ENCODE data around the gene USP27X.

The USP27X gene

DNA sequence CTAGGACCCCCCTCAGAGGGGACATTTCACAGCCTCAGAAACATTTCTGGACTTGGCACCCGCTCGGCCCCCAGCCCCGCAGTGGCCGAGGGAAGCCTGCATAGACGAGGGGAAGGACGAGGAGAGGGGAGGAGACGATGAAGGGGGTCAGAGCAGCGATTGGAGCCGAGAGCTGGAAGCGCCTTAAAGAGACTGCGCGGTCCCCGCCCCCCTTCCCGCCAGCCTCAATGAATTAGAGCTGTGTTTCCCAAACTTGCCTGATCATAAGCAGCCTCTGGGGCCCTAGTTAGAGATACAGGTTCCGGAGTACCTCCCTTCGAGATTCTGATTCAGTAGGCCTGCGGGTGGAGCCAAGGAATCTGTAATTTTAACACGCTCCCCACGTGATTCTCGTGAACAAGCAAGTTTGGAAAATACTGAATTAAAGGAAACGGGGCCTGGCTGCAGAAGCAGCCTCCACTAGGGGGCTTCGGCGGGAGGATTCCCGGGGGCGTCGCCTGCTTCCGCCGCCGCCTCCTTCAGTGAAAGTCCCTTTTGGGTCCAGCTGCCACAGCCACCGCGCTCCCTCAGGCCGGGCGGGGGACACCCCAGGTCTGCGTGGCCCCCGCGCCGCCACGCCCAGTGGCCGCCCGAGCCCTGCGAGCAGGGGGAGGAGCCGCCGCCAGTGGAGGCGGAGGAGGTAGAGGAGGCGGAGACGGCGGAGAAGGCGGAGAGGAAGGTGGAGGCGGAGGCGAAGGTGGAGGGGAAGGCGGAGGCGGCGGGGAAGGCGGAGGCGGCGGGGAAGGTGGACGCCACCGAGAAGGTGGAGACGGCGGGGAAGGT, at the start of gene USP27X:
Gene USP27X, plus strand, starts transcription at position 651 of the 822 bp plus-strand sequence. CDS start 824 bp downstream, outside the sequence.
- DNase-seq = peak; percentile 74

DNA sequence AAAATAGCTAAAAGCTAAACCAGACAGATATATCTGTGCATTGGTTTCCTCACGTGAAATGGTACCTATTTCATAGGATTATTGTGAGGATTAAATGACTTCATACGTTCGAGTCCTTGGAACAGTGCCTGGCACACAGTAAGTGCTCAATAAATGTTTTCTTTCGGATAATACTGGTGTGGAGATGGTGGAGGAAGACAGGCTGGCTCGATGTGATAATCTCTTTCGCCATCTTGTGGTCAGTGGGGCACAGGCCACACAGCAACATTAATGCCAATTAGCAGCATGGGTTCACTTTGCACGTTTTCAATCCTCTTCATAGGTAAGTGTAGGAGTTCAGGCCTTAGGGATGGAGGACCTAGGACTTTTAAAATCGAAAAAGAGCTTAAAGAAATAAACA, 40.9 kb upstream of the USP27X start:
- no peak for DNase-seq

GRCh38 chrX:49840679-49841078, 38.6 kb upstream of the USP27X start:
- peak; percentile 48 for DNase-seq

- no peak for DNase-seq
Observed at GRCh38 chrX:49842621-49843020, 36.7 kb upstream of the USP27X start.

GRCh38 chrX:49844611-49845010, 34.7 kb upstream of the USP27X start:
- DNase-seq = no peak

DNA sequence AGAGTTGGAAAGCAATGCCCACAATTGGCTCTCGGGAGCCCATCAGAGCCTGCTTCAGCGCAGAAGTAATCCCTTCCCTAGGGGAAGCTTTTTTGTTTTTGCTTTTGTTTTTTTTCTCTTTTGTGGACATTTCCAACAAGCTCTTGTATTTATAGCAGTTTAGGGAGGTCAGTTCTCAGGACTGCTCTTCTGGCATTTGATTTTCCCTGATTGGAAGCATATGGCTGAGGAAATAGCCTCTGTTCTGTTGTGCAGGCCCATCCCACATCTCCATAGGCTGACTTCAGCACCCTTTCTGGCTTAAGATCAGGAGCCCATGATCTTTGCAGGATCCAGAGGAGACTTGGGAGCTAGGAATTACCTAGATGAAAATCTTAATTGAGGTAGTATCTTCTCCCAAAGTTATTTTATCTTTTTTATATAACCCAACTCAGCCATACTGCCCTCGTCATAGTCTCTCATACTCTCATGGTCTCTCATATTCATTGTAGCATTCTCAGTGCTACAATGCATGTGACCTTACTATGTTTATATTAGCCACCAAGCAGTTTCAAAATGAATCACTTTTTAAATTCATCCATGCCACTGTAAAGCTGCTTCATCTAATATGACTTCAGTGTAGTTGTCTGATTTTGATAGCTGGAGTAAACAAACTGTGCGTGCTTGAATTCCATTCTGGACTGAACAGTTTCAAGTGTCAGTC, 33.4 kb upstream of the USP27X start:
- no peak for DNase-seq

DNA sequence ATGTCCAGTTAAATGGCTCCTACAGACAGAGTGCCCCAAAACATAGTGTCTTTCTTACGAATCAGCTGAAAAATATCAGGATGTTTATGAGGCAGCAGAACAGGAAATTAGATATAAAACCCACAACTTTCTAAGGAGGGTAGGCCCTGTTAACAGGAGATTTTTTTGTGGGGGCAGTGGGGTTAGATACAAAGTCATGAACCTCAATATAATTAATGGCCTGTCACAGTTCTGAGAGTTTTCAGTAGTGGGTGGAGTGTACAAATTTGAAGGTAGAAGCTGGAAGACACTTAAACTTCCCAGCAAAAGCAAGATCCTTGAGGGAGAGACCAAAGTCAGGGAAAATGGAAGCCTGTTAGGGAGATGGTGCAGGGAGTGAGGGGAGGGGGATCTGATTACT, 32.8 kb upstream of the USP27X start:
- no peak for DNase-seq

DNA sequence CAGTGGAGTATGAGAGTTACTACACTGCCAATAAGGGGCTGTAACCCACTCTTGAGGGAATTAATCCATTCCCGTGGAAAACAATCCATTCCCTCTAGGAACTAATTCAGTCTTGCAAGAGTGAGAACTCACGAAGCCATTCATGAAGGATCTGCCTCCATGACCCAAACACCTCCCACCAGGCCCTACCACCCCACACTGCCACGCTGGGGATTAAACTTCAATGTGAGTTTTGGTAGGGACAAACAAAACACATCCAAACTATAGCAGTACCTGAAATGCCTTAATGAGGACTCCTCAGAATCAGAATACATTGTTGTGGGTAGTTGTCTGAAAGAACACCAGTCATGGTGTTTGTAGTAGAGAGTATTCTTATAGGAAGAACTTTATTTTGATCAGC, 31.0 kb upstream of the USP27X start:
- no peak for DNase-seq

DNA sequence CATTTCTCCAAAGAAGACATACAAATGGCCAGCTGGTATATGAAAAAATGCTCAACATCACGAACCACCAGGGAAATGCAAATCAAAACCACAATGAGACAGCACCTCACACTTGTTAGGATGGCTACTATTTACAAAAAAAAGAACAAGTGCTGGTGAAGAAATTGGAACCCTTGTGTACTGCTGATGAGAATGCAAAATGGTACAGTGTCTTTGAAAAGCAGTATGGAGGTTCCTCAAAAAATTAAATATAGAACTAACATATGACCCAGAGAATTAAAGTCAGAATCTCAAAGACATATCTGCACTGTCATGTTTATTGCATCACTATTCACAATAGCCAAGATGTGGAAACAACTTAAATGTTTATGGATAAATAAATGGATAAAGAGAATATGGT, 29.3 kb upstream of the USP27X start:
- DNase-seq = no peak

GRCh38 chrX:49853661-49854060, 25.6 kb upstream of the USP27X start:
- no peak for DNase-seq

DNA sequence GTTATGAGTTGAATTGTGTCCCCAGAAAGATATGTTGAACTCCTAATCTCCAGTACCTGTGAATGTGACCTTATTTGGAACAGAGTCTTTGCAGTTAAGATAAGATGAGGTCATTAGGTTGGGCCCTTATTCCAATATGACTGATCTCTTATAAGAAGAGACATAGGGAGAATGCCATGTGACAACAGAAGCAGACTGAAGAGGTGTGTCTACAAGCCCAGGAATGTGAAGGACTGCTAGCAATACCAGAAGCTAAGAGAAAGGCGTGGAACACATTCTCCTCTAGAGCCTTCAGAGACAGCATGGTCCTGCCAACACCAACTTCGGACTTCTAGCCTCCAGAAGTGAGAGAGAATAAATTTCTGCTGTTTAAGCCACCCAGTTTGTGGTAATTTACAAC, 22.5 kb upstream of the USP27X start:
- DNase-seq = no peak

DNA sequence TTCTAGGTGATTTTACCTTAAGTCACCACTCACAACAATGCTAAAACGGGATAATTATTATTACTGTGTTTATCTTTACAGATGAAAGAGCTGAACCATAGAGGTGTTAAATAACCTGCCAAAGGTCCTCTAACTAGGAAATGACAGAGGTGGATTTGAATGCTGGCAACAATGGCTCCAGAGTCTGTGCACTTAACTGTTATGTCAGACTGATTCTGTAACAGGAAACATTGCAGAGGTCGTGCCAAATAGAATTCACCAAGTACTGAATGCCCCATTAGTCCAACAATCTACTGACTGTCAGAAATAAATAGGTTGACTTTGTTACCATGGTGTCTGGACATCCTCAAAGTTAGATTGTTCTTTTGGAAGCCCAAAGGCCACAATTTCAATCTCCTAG, 20.9 kb upstream of the USP27X start:
- no peak for DNase-seq

DNA sequence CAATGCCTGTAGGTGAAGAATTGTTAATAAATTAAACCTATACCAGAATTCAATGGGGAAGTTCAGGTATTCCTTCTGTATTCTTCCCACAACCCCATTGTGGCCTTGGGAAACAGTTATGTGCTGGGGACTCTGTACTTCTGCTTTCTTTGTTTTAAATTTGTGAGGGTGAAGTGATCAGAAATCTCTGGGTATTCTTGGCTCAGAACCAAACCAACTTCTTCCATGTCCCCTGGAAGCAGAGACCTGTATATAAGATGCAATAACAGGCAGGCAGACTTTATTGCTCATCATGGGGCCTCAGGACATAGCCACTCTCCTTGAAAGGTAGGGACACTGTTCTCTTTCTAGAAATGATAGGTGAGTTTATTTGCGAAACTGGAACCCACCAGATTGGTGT, 19.8 kb upstream of the USP27X start:
- DNase-seq = no peak

- DNase-seq = no peak
Observed at GRCh38 chrX:49860867-49861535, 18.3 kb upstream of the USP27X start.

DNA sequence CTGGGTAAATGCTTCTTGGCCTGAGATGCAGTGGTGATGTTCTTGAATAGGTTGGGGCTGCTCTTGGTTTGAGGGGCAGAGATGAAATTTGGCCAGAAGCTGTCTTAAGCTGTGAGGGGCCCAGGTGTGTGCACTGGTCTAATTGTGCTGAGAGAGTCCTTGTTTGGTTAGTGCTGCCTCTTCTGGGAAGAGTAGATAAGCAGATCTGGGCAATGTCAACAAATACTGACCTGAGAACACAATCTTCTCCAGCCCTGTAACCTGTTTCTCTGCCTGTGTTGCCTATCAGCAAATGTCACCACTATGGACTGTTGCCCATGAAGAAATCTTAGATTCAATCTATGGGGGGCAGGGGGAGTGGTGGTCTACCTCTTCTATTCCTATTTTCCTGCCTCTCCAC, 17.2 kb upstream of the USP27X start:
- no peak for DNase-seq

GRCh38 chrX:49868739-49869138, 10.5 kb upstream of the USP27X start:
- DNase-seq = no peak

DNA sequence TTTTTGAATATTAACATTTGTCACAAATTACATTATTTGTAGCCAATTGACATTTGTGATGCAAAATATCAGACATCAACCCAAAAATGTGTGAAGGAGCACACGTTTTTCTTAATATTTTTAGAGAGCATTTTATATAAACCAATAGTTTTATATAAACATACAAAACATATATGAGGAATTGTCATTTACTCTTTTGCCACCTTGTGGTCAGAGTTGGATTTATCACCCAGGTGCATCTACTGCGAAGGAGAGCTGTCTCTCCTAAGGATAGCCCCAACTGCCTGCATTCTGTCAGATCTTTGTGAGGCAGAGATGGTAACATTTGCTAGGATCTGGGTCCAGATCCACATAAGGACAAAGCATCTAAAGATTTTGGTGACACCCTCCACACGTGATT, 2.5 kb upstream of the USP27X start:
- DNase-seq = peak; percentile 14

- DNase-seq = no peak
Observed at GRCh38 chrX:49877397-49878101, 1.7 kb upstream of the USP27X start.

DNA sequence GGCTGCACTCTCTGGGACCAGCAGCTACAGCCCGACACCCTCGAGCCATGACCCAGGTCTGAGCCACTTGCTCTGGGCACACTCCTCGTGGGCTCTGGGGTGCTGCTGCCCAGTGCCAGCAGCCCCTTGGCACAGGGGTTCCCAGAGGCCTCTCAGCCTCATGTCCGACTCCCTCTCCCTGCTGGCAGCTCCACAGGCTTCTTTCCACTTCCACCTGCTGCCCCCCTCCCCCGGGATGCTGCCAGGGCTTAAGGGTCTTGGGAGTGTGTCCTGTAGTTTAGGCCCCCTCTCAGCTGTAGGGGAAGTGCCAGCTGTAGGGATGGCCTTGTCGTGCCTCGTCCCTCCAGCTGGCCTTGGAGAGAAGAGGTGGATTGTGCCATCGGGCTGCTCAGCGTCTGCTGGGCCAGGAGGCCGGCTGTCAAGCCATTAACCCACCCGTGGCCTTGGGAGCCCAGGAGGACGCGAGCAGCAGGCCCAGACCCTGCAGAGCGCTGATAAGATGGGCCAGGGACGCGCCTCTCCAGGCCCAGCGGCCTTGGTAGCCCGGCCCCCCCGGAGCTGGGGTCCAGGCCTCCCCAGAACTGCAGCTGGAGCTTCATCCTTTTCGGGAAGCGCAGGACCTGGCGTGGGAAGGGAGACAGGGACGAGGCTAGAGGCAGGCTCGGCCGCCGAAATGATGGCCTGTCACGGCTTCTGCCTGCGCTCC, 1.0 kb upstream of the USP27X start:
- DNase-seq = no peak

GRCh38 chrX:49879656-49880277, 483 bp downstream of the USP27X start:
- DNase-seq = no peak

DNA sequence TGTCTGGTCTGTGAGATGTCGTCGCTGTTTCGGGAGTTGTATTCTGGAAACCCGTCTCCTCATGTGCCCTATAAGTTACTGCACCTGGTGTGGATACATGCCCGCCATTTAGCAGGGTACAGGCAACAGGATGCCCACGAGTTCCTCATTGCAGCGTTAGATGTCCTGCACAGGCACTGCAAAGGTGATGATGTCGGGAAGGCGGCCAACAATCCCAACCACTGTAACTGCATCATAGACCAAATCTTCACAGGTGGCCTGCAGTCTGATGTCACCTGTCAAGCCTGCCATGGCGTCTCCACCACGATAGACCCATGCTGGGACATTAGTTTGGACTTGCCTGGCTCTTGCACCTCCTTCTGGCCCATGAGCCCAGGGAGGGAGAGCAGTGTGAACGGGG, 1.4 kb downstream of the USP27X start:
- no peak for DNase-seq

DNA sequence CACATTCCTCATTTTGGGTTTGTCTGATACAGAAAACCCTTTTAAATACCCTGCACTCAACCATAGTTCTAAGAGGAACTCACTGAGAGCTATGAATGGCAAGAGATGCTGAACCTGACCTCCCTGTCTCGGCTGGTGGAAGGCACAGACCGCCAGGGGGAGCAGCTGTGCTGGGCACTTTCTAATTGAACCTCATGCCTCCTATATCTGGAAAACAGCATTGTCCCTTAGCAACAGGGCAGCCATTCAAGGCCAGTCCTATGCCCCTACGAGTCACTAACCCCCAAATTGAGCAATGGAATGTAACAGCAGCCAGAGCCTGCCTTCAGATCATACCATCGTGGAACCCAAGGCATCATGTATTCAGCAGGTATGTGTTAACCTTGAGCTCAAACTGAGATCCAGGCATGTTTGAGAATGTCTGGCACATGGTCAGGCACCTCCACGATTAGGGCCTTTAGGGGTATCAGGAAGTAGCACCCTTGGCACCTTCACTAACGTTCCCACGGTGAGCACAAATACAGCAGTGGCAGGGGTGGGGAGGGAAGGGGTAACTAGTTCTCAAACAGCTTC, 5.1 kb downstream of the USP27X start:
- DNase-seq = peak; percentile 55
